A673 (cell line): ENCODE data around the gene CYYR1.

Source experiments
- CTCF ChIP-seq: fragments of 300-800, 200-600 bp; sonication (generic); conservative IDR thresholded peaks from 2 replicates; pipeline ENCODE4 v1.5.1; 2017; ENCODE audit warnings: low read depth, mild to moderate bottlenecking, antibody characterized with exemption, low read length, moderate library complexity, mixed read lengths
- EZH2 ChIP-seq: fragments of 200-600 bp; sonication (generic); IDR thresholded peaks from 2 replicates; pipeline ENCODE4 v1.6.1; 2017; ENCODE audit warnings: borderline replicate concordance, low read depth, mild to moderate bottlenecking, mixed read lengths, antibody characterized with exemption, low read length; ENCODE audit not compliant: poor library complexity, severe bottlenecking

- TF ChIP-seq CTCF (no peak), EZH2 (no peak)
Measured at GRCh38 chr21:26443291-26443690, 129.8 kb downstream of the CYYR1 start.
